ENCODE results near the gene BTBD19. TPM values are rescaled to one million over a fixed set of nuclear protein-coding genes. Genes with fewer than 3 reads are reported as not detected.

BTBD19 gene
- total RNA-seq, 1 donor from 2014 or later = 5.9 TPM

DNA sequence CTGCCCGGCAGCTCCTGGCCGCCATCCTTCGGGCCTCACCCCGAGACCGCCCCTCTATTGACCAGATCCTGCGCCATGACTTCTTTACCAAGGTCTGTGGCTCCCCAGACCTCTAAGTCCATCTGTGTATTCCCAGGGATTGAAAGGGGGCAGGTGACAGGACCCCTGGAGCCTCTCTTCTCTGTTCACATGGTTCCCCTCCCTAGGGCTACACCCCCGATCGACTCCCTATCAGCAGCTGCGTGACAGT, 5.3 kb upstream of the BTBD19 start:
- no peak for DNase-seq
- Mint-ChIP-seq H3K9me3 (ENCODE audit: unreplicated experiment) (peaks cover 15% of the 10 kb centered on the region), H3K36me3 (ENCODE audit: unreplicated experiment) (peaks cover 6% of the 10 kb centered on the region), H3K27me3 (ENCODE audit: unreplicated experiment) (peaks cover 16% of the 10 kb centered on the region), H3K4me1 (ENCODE audit: low read depth, unreplicated experiment) (peaks cover 32% of the 10 kb centered on the region), H3K4me3 (ENCODE audit: unreplicated experiment) (peak overlapping the region; percentile 91), H3K27ac (ENCODE audit: unreplicated experiment) (peak overlapping the region; percentile 99)
- no peak for TF ChIP-seq CTCF (IDR thresholded peaks at IDR 0.05; ENCODE audit: partially characterized antibody, unreplicated experiment)

DNA sequence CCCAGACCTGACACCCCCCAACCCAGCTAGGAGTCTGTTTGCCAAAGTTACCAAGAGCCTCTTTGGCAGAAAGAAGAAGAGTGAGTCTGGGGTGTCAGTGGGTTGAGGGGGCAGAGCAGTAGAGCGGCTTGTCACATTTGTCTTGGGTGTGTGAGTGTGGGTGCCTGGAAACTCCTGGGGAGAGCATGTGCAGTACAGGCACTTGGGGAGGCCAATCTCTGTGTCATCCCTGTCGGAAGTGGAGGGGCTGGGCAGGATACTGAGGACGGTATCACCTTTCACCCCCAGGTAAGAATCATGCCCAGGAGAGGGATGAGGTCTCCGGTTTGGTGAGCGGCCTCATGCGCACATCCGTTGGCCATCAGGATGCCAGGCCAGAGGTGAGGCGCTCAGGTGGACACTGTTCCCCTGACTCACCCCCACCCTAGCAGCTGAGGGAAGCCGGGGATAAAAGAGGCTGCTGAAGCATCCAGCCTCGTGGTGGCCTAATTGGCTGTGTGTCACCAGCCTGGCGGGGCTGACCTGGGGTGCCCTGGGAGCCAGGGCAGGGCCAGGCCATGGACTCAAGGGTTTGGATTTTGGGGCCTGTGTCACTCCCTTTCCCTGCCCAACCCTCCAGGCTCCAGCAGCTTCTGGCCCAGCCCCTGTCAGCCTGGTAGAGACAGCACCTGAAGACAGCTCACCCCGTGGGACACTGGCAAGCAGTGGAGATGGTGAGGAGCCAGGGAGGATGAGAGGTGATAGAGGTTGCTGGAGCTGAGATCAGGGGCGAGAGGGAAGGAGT, 4.8 kb upstream of the BTBD19 start:
- H3K4me3 Mint-ChIP-seq (ENCODE audit: unreplicated experiment) = peak overlapping the region; percentile 91
- peaks cover 16% of the 10 kb centered on the region for H3K27me3 Mint-ChIP-seq (ENCODE audit: unreplicated experiment)
- TF ChIP-seq CTCF (IDR thresholded peaks at IDR 0.05; ENCODE audit: partially characterized antibody, unreplicated experiment) = no peak

DNA sequence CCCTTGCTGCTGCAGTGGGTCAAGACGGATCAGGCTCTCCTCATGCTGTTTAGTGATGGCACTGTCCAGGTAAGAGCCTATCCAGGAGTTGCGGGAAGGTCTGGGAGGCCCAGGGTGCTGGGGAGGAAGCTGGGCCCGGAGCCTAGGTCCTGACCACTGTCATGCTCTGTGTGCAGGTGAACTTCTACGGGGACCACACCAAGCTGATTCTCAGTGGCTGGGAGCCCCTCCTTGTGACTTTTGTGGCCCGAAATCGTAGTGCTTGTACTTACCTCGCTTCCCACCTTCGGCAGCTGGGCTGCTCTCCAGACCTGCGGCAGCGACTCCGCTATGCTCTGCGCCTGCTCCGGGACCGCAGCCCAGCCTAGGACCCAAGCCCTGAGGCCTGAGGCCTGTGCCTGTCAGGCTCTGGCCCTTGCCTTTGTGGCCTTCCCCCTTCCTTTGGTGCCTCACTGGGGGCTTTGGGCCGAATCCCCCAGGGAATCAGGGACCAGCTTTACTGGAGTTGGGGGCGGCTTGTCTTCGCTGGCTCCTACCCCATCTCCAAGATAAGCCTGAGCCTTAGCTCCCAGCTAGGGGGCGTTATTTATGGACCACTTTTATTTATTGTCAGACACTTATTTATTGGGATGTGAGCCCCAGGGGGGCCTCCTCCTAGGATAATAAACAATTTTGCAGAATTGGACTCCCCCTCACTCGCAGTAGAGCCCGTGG, 2.9 kb upstream of the BTBD19 start:
- no peak for TF ChIP-seq CTCF (IDR thresholded peaks at IDR 0.05; ENCODE audit: partially characterized antibody, unreplicated experiment)
- no peak for DNase-seq
- Mint-ChIP-seq H3K4me1 (ENCODE audit: low read depth, unreplicated experiment) (peaks cover 31% of the 10 kb centered on the region), H3K27me3 (ENCODE audit: unreplicated experiment) (peaks cover 15% of the 10 kb centered on the region), H3K36me3 (ENCODE audit: unreplicated experiment) (peaks cover 6% of the 10 kb centered on the region), H3K27ac (ENCODE audit: unreplicated experiment) (peak overlapping the region; percentile 55), H3K4me3 (ENCODE audit: unreplicated experiment) (no peak overlapping the region), H3K9me3 (ENCODE audit: unreplicated experiment) (peaks cover 11% of the 10 kb centered on the region)

More for the DNA sequence above, 4.8 kb upstream of the BTBD19 start:
- Mint-ChIP-seq H3K27ac (ENCODE audit: unreplicated experiment) (peak overlapping the region; percentile 99), H3K9me3 (ENCODE audit: unreplicated experiment) (peaks cover 15% of the 10 kb centered on the region), H3K4me1 (ENCODE audit: low read depth, unreplicated experiment) (peaks cover 31% of the 10 kb centered on the region), H3K36me3 (ENCODE audit: unreplicated experiment) (peaks cover 6% of the 10 kb centered on the region)
- no peak for DNase-seq

- Mint-ChIP-seq H3K36me3 (ENCODE audit: unreplicated experiment) (peaks cover 6% of the 10 kb centered on the region), H3K27me3 (ENCODE audit: unreplicated experiment) (peaks cover 17% of the 10 kb centered on the region), H3K4me1 (ENCODE audit: low read depth, unreplicated experiment) (peaks cover 31% of the 10 kb centered on the region), H3K4me3 (ENCODE audit: unreplicated experiment) (no peak overlapping the region), H3K9me3 (ENCODE audit: unreplicated experiment) (peaks cover 11% of the 10 kb centered on the region), H3K27ac (ENCODE audit: unreplicated experiment) (no peak overlapping the region)
- peak; percentile 12 for DNase-seq
- no peak for TF ChIP-seq CTCF (IDR thresholded peaks at IDR 0.05; ENCODE audit: partially characterized antibody, unreplicated experiment)
Measured at GRCh38 chr1:44806025-44806703, 2.2 kb upstream of the BTBD19 start.

Data from glutamatergic neuron (in vitro differentiated cells).